ENCODE measurements around the gene PCNX2.

GRCh38 chr1:233230011-233230410 is 65.5 kb downstream of the PCNX2 start:
- TF ChIP-seq CTCF (conservative IDR thresholded peaks at IDR 0.05; ENCODE audit: low read depth, low read length) (no peak), EZH2 (IDR thresholded peaks at IDR 0.05; ENCODE audit: borderline replicate concordance, low read depth, low read length, poor library complexity, severe bottlenecking) (no peak)
